ENCODE data around the gene CD300C. TPM values are rescaled to one million over a fixed set of nuclear protein-coding genes. Genes with fewer than 3 reads are reported as not detected.
A peak's percentile ranks its signal among the peaks of the same experiment; 100 is the strongest.

CD300C gene
- total RNA-seq, 1 experiment from 2014 or later, result not detected

GRCh38 chr17:74546586-74546985 is 671 bp upstream of the CD300C start:
- Histone ChIP-seq H3K27ac (ENCODE audit: low read length) (no peak overlapping the region), H3K36me3 (ENCODE audit: control insufficient read depth, insufficient read depth, low read length) (no peaks in the 10 kb centered on the region), H3K4me1 (ENCODE audit: control insufficient read depth, insufficient read depth, low read length) (no peaks in the 10 kb centered on the region), H3K4me3 (ENCODE audit: low read depth in 2 of 2, low read length in 2 of 2) (no peak overlapping the region), H3K9me3 (ENCODE audit: control insufficient read depth, insufficient read depth, low read depth, low read length) (no peaks in the 10 kb centered on the region), H3K27me3 (ENCODE audit: control insufficient read depth, insufficient read depth, low read length) (no peaks in the 10 kb centered on the region)
- BruUV-seq (replicated peaks), result no TSS peak
- no peak for ATAC-seq
- ChIA-PET CTCF (no interaction called here), POLR2A (no interaction called here)
- DNase-seq (ENCODE audit: low read depth, low spot score), result no peak
- intact Hi-C loops (cut with micrococcal nuclease; ENCODE audit: unreplicated experiment), result no loop called here
- in situ Hi-C loops (cut with HindIII; ENCODE audit: low pct_unique_long_range_greater_than_20kb, low sequenced_read_pairs), result no loop called here
- no peak for TF ChIP-seq SIN3A (IDR thresholded peaks at IDR 0.05; ENCODE audit: borderline replicate concordance, insufficient read depth, low read depth, low read length)
- no peak for TF ChIP-seq TCF7L2 (IDR thresholded peaks at IDR 0.05; ENCODE audit: low read depth, low read length)
- no peak for TF ChIP-seq REST (IDR thresholded peaks at IDR 0.05; ENCODE audit: insufficient read depth in 1 of 2, low read depth in 2 of 2, low read length in 1 of 2)
- no peak for TF ChIP-seq POLR2AphosphoS5 (IDR thresholded peaks at IDR 0.05; ENCODE audit: low read depth, low read length)
- TF ChIP-seq, protein P1, sequence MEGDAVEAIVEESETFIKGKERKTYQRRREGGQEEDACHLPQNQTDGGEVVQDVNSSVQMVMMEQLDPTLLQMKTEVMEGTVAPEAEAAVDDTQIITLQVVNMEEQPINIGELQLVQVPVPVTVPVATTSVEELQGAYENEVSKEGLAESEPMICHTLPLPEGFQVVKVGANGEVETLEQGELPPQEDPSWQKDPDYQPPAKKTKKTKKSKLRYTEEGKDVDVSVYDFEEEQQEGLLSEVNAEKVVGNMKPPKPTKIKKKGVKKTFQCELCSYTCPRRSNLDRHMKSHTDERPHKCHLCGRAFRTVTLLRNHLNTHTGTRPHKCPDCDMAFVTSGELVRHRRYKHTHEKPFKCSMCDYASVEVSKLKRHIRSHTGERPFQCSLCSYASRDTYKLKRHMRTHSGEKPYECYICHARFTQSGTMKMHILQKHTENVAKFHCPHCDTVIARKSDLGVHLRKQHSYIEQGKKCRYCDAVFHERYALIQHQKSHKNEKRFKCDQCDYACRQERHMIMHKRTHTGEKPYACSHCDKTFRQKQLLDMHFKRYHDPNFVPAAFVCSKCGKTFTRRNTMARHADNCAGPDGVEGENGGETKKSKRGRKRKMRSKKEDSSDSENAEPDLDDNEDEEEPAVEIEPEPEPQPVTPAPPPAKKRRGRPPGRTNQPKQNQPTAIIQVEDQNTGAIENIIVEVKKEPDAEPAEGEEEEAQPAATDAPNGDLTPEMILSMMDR (IDR thresholded peaks at IDR 0.05), result no peak

GRCh38 chr17:74544991-74545842 is 698 bp downstream of the CD300C start:
- Histone ChIP-seq H3K36me3 (ENCODE audit: control insufficient read depth, insufficient read depth, low read length) (no peaks in the 10 kb centered on the region), H3K4me1 (ENCODE audit: control insufficient read depth, insufficient read depth, low read length) (no peaks in the 10 kb centered on the region), H3K27ac (ENCODE audit: low read length) (no peak overlapping the region), H3K4me3 (ENCODE audit: low read depth in 2 of 2, low read length in 2 of 2) (no peak overlapping the region), H3K9me3 (ENCODE audit: control insufficient read depth, insufficient read depth, low read depth, low read length) (no peaks in the 10 kb centered on the region), H3K27me3 (ENCODE audit: control insufficient read depth, insufficient read depth, low read length) (no peaks in the 10 kb centered on the region)
- in situ Hi-C loops (cut with HindIII; ENCODE audit: low pct_unique_long_range_greater_than_20kb, low sequenced_read_pairs) (no loop called here), intact Hi-C loops (cut with micrococcal nuclease; ENCODE audit: unreplicated experiment) (no loop called here)
- ATAC-seq (0 out of 2 replicates have a peak, but pooled peaks have one; percentile 28), DNase-seq (ENCODE audit: low read depth, low spot score) (no peak)
- POLR2A ChIA-PET, result no interaction called here
- BruUV-seq (replicated peaks), result no TSS peak
- TF ChIP-seq, protein P1 (IDR thresholded peaks at IDR 0.05), result no peak
- TF ChIP-seq POLR2AphosphoS5 (IDR thresholded peaks at IDR 0.05; ENCODE audit: low read depth, low read length) (no peak), TCF7L2 (IDR thresholded peaks at IDR 0.05; ENCODE audit: low read depth, low read length) (no peak), SIN3A (IDR thresholded peaks at IDR 0.05; ENCODE audit: borderline replicate concordance, insufficient read depth, low read depth, low read length) (no peak), REST (IDR thresholded peaks at IDR 0.05; ENCODE audit: insufficient read depth in 1 of 2, low read depth in 2 of 2, low read length in 1 of 2) (no peak)
- CTCF ChIA-PET, result interaction anchor here (0.9 kb wide), 1 partner anchor 21 kb away, joined by 5 read pairs; no protein-coding TSS in a partner anchor
